LNCAP (cell line): ENCODE data around the gene NHLRC3.

ENCODE experiments used
- CTCF ChIP-seq: fragments of 450-650 bp; IDR thresholded peaks from 2 replicates; pipeline ENCODE4 v1.5.1; 2017; ENCODE audit warnings: mild to moderate bottlenecking

Gene NHLRC3

GRCh38 chr13:39036212-39036611 is 2.0 kb upstream of the NHLRC3 start:
- TF ChIP-seq CTCF, result no peak

DNA sequence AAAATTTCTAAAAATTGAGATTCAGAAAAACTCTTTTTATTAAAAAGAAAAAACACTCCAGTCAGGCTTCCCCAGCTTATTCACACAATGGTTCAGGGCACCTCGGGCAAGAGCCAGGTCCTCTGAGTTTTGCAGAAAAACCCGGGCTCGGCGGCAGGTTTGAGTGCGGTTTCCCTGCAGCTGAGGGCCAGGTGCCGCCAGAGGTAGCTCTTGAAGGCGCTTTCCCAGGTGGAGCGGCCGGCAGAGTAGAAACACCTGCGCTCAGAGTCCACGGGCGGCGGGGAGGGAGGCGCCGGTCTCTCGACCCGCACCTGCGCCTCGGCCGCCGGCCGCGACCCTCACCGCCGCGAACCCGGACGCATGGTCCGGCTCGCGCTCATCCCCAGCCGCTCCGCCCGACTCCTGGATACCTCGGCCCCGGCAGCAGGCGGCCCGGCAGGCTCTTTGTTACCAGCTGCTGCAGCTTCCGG is 811 bp upstream of the NHLRC3 start:
- TF ChIP-seq CTCF, result no peak

DNA sequence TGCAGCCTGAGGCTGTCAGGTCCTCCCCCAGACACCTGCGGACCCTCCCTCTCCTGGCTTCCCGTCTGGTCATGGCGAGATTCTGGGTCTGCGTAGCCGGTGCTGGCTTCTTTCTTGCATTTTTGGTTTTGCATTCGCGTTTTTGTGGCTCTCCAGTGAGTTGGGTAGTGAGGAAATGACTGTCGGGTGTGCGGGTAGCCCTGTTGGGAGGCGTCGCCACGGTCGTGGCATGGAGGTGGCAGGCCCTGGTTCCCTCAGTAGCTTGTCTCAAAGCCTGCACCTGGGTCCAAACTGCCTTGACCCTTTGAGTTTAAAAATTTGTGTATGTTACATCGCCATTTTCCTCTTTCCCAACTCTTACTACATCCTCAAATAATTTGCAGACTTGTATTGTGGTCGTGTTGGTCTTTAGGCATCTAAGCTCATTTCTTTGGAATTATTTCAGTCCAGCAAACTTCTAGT is 344 bp downstream of the NHLRC3 start:
- no peak for TF ChIP-seq CTCF

DNA sequence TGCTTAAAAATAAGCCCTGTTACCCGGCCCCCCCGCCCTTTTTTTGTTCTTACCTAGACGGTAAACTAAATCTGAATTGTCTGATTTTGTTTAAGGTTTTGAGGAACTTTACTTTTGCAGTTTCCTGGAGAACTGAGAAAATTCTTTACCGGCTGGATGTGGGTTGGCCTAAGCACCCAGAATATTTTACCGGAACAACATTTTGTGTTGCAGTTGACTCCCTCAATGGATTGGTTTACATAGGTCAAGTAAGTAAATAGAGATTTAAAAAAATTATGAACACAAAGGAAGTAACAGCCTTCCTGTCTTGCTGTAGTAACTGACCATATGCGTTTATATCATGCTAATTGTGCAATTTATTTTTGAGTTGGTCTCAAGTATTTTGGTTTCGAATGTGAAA is 785 bp downstream of the NHLRC3 start:
- no peak for TF ChIP-seq CTCF

GRCh38 chr13:39040206-39040605 is 1.9 kb downstream of the NHLRC3 start:
- no peak for TF ChIP-seq CTCF

- no peak for TF ChIP-seq CTCF
Observed at GRCh38 chr13:39044536-39044935, 6.3 kb downstream of the NHLRC3 start.

GRCh38 chr13:39047560-39047959 is 9.3 kb downstream of the NHLRC3 start:
- peak; percentile 21; the same call in 1 of the 2 replicates for TF ChIP-seq CTCF

DNA sequence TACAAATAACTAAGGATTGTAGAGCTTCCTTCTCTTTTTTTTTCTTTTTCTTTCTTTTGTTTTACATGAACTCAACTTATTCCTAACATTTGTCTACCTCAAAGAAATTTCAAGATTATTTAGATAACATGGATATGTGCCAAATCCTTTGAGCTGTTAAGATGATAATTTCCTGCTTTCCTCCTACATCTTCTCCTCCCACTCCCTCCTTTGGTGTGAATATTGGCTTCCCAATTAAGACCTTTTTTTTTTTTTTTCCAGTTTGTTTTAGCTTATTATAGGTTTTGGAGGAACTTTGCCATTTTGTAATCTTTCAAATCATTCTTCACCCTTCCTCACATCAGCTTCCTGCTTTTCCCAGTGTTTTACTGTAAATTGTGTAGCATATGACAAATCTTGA is 10.6 kb downstream of the NHLRC3 start:
- no peak for TF ChIP-seq CTCF
